ENCODE results near the gene COQ8A. TPM values are rescaled to one million over a fixed set of nuclear protein-coding genes. Genes with fewer than 3 reads are reported as not detected.

COQ8A gene
- total and polyA plus RNA-seq, 5 experiments from 2014 or later, result 37.7 to 78.6 (median 74.2) TPM

- POLR2A ChIA-PET, result no interaction called here
- H3K4me3 Mint-ChIP-seq, result no peak overlapping the region
- ATAC-seq (no peak), DNase-seq (no peak)
- H3K36me3 Mint-ChIP-seq, result peaks cover 26 to 82% (median 56%) of the 10 kb centered on the region in 3 donors
- no peaks in the 10 kb centered on the region for H3K27me3 Mint-ChIP-seq
- peaks cover 0 to 14% (median 5%) of the 10 kb centered on the region in 9 donors for H3K9me3 Mint-ChIP-seq
- H3K4me1 Mint-ChIP-seq, result peaks cover 10 to 25% (median 18%) of the 10 kb centered on the region in 4 donors
- peak overlapping the region in 1 of 10 donors; percentile 29 for H3K27ac Mint-ChIP-seq
Measured at GRCh38 chr1:226967665-226968064, 27.6 kb downstream of the COQ8A start.

DNA sequence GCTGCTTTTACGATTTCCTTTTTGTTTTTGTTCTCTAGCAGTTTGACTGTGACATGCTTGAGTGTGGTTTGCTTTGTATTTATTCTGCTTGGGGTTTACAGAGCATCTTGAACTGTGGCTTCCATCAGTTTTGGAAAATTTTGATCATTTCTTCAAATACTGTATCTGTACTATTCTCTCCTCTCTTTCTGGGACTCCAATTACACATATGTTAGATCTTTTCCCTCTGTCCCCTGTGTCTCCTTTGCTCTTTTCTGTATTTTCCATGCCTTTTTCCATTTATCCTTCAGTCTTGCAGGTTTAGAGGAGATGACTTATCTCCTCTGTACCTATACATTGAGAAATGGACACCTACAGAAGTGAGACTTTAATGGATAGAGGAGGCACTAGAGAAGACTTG lies 31.7 kb downstream of the COQ8A start:
- H3K27ac Mint-ChIP-seq, result peak overlapping the region in 5 of 10 donors; percentile 11 to 90 (median 78)
- POLR2A ChIA-PET, result no interaction called here
- peaks cover 0 to 14% (median 5%) of the 10 kb centered on the region in 9 donors for H3K9me3 Mint-ChIP-seq
- peaks cover 2 to 24% (median 16%) of the 10 kb centered on the region in 4 donors for H3K4me1 Mint-ChIP-seq
- peaks cover 26 to 62% (median 39%) of the 10 kb centered on the region in 3 donors for H3K36me3 Mint-ChIP-seq
- H3K4me3 Mint-ChIP-seq, result peak overlapping the region in 1 of 10 donors; percentile 14
- H3K27me3 Mint-ChIP-seq, result no peaks in the 10 kb centered on the region
- DNase-seq (no peak), ATAC-seq (no peak)

DNA sequence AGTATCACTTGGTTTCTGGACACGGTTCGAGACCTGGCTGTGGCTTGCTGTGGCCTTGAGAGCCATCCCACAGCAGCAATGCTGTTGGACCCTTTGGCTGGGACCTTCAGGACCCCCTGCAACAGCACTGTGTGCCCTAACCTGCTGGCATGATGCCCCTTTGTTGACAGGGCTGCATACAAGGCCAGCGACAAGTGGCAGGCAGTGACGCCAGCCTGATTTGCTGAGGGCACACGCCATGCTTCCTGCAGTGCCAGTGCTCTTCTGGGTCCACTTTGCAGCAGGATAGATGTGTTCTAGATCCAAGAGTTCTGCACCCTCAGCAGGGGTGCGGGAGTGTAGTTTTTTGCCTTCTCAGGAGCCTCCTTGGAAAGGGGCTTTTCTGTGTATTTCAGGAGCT lies 32.8 kb downstream of the COQ8A start:
- Mint-ChIP-seq H3K9me3 (peaks cover 0 to 14% (median 5%) of the 10 kb centered on the region in 9 donors), H3K27ac (peak overlapping the region in 4 of 10 donors; percentile 15 to 80 (median 64)), H3K4me3 (no peak overlapping the region), H3K27me3 (no peaks in the 10 kb centered on the region), H3K36me3 (peaks cover 20 to 56% (median 29%) of the 10 kb centered on the region in 3 donors), H3K4me1 (peaks cover 2 to 16% (median 12%) of the 10 kb centered on the region in 4 donors)
- DNase-seq (no peak), ATAC-seq (no peak)
- POLR2A ChIA-PET, result no interaction called here

DNA sequence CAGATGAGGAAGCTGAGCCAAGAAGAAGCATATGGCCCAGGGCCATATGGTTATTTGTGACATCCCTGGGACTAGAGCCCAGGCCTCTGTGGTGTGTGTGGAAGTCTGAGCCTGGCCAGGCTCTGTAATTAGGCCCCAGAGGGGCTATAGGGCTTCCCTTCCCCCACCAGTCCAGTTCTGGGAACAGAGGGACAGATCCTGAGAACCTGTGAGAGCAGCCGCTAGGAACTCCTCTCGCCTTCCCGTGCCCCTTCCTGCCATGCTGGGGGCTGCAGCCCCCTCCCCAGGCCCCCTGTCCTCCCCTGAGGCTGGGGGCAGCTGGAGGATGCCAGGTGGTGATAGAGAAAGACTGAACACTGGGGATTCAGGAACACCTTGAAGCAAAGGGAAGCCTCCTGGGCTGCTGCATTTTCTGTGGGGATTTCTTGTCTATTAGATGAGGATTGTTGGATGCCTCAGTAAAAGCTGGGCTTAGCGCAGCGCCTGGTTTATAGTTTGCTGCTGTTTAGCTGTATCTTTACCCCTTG lies 33.3 kb downstream of the COQ8A start:
- DNase-seq, result no peak
- peak overlapping the region in 5 of 10 donors; percentile 9 to 80 (median 64) for H3K27ac Mint-ChIP-seq

GRCh38 chr1:226973898-226974543 lies 33.9 kb downstream of the COQ8A start:
- no peak for DNase-seq
- Mint-ChIP-seq H3K36me3 (peaks cover 11 to 50% (median 22%) of the 10 kb centered on the region in 3 donors), H3K27ac (peak overlapping the region in 4 of 10 donors; percentile 14 to 74 (median 67)), H3K9me3 (peaks cover 0 to 12% (median 5%) of the 10 kb centered on the region in 9 donors), H3K27me3 (no peaks in the 10 kb centered on the region), H3K4me1 (peaks cover 2 to 11% (median 9%) of the 10 kb centered on the region in 4 donors), H3K4me3 (no peak overlapping the region)
- ATAC-seq, result no peak
- POLR2A ChIA-PET, result no interaction called here

More for the DNA sequence above, 33.3 kb downstream of the COQ8A start:
- Mint-ChIP-seq H3K27me3 (no peaks in the 10 kb centered on the region), H3K36me3 (peaks cover 17 to 54% (median 28%) of the 10 kb centered on the region in 3 donors), H3K9me3 (peaks cover 0 to 13% (median 5%) of the 10 kb centered on the region in 9 donors), H3K4me1 (peaks cover 2 to 13% (median 10%) of the 10 kb centered on the region in 4 donors), H3K4me3 (no peak overlapping the region)
- POLR2A ChIA-PET, result no interaction called here
- no peak for ATAC-seq

GRCh38 chr1:226974544-226975258 lies 34.6 kb downstream of the COQ8A start:
- Mint-ChIP-seq H3K4me3 (no peak overlapping the region), H3K9me3 (peaks cover 0 to 7% (median 4%) of the 10 kb centered on the region in 9 donors), H3K27ac (peak overlapping the region in 2 of 10 donors; percentile 64 to 74), H3K36me3 (peaks cover 6 to 43% (median 15%) of the 10 kb centered on the region in 3 donors), H3K4me1 (peaks cover 2 to 9% (median 8%) of the 10 kb centered on the region in 4 donors), H3K27me3 (no peaks in the 10 kb centered on the region)
- DNase-seq, result no peak
- ATAC-seq, result no peak
- POLR2A ChIA-PET, result no interaction called here

DNA sequence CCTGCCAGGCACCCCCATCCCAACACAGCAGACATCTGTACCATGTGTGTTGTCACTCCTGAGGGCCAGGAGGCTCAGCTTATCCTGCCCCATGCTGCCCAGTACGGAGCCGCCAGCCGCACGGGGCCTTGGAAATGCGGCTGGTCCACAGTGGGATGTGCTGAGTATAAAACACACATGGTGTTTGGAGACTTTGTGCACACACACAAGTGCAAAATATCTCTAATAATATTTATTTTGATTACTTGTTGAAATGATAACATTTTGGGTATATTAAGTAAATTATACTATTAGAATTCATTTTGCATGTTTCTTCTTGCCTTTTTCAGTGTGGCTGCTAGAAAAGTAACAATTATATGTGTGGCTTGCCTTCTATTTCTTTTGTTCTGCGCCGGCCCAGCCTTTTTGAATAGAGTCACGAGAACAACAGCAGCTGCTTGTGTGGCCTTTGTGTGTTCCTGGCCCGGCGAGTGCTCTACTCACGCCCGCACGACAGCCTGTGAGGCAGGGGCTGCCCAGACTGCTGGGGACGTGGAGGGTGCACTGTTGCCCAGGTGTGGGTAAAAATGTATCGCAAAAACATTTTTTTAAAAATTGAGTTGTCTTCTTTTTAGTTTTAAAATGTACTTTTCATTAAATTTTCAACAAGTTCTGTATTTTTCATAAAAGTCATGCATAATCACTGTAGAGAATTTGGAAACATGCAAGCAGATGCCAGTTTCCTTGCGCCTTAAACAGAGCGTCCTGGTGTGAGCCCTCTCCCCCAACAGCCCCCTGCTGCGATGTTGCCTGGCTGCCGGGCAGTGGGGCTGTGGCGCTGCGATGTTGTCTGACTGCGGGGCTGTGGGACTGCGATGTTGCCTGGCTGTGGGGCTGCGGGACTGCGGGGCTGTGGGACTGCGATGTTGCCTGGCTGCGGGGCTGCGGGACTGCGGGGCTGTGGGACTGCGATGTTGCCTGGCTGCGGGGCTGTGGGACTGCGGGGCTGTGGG lies 35.5 kb downstream of the COQ8A start:
- H3K27me3 Mint-ChIP-seq, result no peaks in the 10 kb centered on the region
- peaks cover 2 to 9% (median 8%) of the 10 kb centered on the region in 4 donors for H3K4me1 Mint-ChIP-seq
- H3K36me3 Mint-ChIP-seq, result peaks cover 6 to 34% (median 10%) of the 10 kb centered on the region in 3 donors
- H3K27ac Mint-ChIP-seq, result peak overlapping the region in 1 of 10 donors; percentile 64
- H3K9me3 Mint-ChIP-seq, result peaks cover 0 to 7% (median 4%) of the 10 kb centered on the region in 9 donors
- no peak overlapping the region for H3K4me3 Mint-ChIP-seq
- ATAC-seq, result no peak
- DNase-seq, result no peak
- POLR2A ChIA-PET, result no interaction called here

DNA sequence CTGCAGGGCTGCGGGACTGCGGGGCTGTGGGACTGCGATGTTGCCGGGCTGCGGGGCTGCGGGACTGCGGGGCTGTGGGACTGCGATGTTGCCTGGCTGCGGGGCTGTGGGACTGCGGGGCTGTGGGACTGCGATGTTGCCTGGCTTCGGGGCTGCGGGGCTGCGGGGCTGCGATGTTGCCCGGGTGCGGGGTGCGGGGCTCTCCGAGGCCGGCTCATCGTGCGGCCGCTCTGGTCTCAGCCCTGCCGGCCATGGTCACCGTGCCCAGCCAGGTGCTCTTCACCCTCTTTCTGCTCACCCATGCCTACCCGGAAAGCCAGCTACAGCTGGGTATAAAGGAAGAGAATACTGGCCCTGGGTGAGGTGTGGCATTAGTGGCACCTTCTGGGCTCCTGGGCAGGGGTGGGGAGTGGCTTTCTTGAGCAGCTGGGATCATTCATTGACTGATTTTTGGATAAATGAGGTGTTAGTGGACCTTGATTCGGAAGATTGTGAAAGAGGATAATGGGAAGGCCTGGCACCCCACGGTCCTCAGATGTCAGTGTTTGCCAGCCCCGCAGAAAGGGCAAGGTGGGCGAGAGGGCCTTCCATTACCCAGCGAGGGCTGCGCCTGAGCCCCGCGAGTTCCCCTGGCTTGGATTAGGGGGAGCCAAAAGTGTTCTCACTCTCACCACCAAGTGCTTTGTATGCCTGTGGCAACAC lies 36.3 kb downstream of the COQ8A start:
- no peak for DNase-seq
- no peak overlapping the region for H3K4me3 Mint-ChIP-seq
- POLR2A ChIA-PET, result no interaction called here

GRCh38 chr1:226976978-226977642 lies 37.0 kb downstream of the COQ8A start:
- H3K27ac Mint-ChIP-seq, result peak overlapping the region in 1 of 10 donors; percentile 37
- POLR2A ChIA-PET, result no interaction called here
- no peaks in the 10 kb centered on the region for H3K9me3 Mint-ChIP-seq
- DNase-seq (no peak), ATAC-seq (no peak)
- H3K4me1 Mint-ChIP-seq, result peaks cover 0 to 3% (median 2%) of the 10 kb centered on the region in 4 donors
- H3K36me3 Mint-ChIP-seq, result peaks cover 0 to 29% (median 1%) of the 10 kb centered on the region in 3 donors
- H3K27me3 Mint-ChIP-seq, result no peaks in the 10 kb centered on the region
- no peak overlapping the region for H3K4me3 Mint-ChIP-seq

More for the DNA sequence above, 36.3 kb downstream of the COQ8A start:
- H3K36me3 Mint-ChIP-seq, result peaks cover 6 to 32% (median 8%) of the 10 kb centered on the region in 3 donors
- peaks cover 0 to 6% (median 4%) of the 10 kb centered on the region in 9 donors for H3K9me3 Mint-ChIP-seq
- no peaks in the 10 kb centered on the region for H3K27me3 Mint-ChIP-seq
- peaks cover 2 to 9% (median 8%) of the 10 kb centered on the region in 4 donors for H3K4me1 Mint-ChIP-seq
- H3K27ac Mint-ChIP-seq, result no peak overlapping the region
- no peak for ATAC-seq

- Mint-ChIP-seq H3K36me3 (peaks cover 0 to 33% (median 0%) of the 10 kb centered on the region in 3 donors), H3K4me3 (no peak overlapping the region), H3K27ac (peak overlapping the region in 1 of 10 donors; percentile 37), H3K4me1 (peaks cover 0 to 2% (median under 1%) of the 10 kb centered on the region in 4 donors), H3K9me3 (no peaks in the 10 kb centered on the region), H3K27me3 (no peaks in the 10 kb centered on the region)
- DNase-seq (no peak), ATAC-seq (no peak)
- POLR2A ChIA-PET, result no interaction called here
Measured at GRCh38 chr1:226977643-226978431, 37.7 kb downstream of the COQ8A start.
